ENCODE measurements around the gene RNF121. TPM values are rescaled to one million over a fixed set of nuclear protein-coding genes. Genes with fewer than 3 reads are reported as not detected.

Gene RNF121
- total RNA-seq, 2 donors from 2014 or later: 15.7 to 23.4 TPM

DNA sequence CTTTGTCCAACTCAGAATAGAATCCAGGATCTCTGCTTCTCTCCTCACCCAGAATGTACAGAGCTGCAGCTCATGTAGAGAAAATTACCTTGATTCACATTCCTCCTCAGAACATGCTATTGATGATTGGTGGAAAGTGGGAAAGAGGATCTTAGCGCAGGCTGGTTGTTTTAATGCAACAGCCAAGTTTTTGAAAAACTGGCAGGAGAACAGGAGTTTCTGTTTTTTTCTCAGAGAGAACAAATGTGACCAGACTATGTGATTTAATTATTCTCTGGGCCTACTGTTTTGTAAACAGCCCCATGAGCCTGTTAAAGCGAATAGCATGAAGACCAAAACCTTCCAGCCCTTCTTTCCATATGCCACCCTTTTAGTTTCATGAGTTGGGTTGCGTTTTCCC, 50.8 kb downstream of the RNF121 start:
- ATAC-seq (no peak), DNase-seq (no peak)
- no peaks in the 10 kb centered on the region for H3K27me3 Mint-ChIP-seq
- H3K36me3 Mint-ChIP-seq (ENCODE audit: low read depth): peaks cover 3% of the 10 kb centered on the region
- H3K9me3 ChIP-seq (ENCODE audit: control insufficient read depth, low read length, poor library complexity, severe bottlenecking): no peaks in the 10 kb centered on the region
- peaks cover 3% of the 10 kb centered on the region for H3K4me1 Mint-ChIP-seq
- no peak overlapping the region for H3K27ac Mint-ChIP-seq
- H3K4me3 Mint-ChIP-seq: no peak overlapping the region

DNA sequence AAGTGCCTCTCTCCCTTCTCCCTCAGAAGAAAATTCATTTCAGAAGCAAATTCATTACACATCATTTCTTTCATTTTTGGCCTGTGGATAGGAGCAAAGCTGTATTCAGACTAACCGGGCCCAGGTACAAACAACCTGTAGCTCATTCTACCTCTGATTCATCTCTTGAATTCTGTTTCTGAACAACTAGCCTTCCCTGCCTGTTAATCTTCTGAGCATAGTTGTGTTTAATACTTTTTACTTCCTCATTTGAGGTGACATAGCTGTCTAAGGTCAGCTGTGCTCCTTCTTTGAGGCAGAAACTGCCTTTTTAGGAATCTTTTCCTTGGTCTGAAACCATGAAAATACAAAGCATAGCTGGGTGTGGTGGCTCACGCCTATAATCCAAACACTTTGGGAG, 57.3 kb downstream of the RNF121 start:
- H3K4me3 Mint-ChIP-seq: no peak overlapping the region
- ATAC-seq (no peak), DNase-seq (no peak)
- H3K27ac Mint-ChIP-seq: peak overlapping the region; percentile 62
- peaks cover 4% of the 10 kb centered on the region for H3K36me3 Mint-ChIP-seq (ENCODE audit: low read depth)
- H3K4me1 Mint-ChIP-seq: peaks cover 5% of the 10 kb centered on the region
- H3K27me3 Mint-ChIP-seq: no peaks in the 10 kb centered on the region
- H3K9me3 ChIP-seq (ENCODE audit: control insufficient read depth, low read length, poor library complexity, severe bottlenecking): no peaks in the 10 kb centered on the region

DNA sequence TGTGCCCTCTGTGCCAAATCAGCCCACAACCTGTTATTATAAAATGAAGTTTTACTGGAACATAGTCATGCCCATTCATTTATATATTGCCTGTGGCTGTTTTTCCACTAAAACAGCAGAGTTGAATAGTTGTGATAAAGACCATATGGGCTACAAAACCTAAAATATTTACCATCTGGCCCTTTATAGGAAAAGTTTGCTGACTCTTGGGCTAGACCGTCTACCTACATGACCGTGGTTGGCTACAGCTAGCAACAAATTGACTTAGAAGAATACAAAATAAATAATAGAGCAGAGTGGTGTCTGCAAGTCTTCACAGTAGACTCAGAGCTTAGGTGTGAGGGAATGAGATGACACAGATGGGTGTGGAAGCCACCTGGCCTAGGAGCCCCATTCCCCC, 58.7 kb downstream of the RNF121 start:
- Mint-ChIP-seq H3K4me1 (peaks cover 5% of the 10 kb centered on the region), H3K4me3 (no peak overlapping the region), H3K27me3 (no peaks in the 10 kb centered on the region), H3K36me3 (ENCODE audit: low read depth) (peaks cover 4% of the 10 kb centered on the region), H3K27ac (no peak overlapping the region)
- H3K9me3 ChIP-seq (ENCODE audit: control insufficient read depth, low read length, poor library complexity, severe bottlenecking): no peaks in the 10 kb centered on the region
- ATAC-seq (no peak), DNase-seq (no peak)

DNA sequence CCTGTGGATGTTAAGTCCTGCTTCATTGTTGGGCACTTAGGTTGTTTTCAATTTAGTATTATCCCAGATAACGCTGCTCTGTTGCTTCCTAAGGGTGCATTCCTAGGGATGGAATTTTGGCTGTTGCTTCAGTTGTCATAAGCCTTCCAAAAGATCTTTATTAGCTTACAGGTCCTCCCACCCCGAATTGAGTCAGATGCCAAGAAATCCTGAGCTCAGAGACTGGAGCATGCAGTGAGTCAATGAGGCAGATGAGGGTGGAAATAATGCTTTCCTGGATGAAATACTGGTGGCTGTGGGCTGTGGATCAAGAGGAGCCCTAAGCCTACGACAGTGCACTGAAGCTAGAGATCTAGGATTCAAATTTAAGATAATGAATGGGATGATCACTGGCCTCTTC, 59.2 kb downstream of the RNF121 start:
- Mint-ChIP-seq H3K36me3 (ENCODE audit: low read depth) (peaks cover 4% of the 10 kb centered on the region), H3K4me3 (no peak overlapping the region), H3K4me1 (peaks cover 5% of the 10 kb centered on the region), H3K27me3 (no peaks in the 10 kb centered on the region), H3K27ac (no peak overlapping the region)
- no peak for ATAC-seq
- no peak for DNase-seq
- H3K9me3 ChIP-seq (ENCODE audit: control insufficient read depth, low read length, poor library complexity, severe bottlenecking): no peaks in the 10 kb centered on the region

DNA sequence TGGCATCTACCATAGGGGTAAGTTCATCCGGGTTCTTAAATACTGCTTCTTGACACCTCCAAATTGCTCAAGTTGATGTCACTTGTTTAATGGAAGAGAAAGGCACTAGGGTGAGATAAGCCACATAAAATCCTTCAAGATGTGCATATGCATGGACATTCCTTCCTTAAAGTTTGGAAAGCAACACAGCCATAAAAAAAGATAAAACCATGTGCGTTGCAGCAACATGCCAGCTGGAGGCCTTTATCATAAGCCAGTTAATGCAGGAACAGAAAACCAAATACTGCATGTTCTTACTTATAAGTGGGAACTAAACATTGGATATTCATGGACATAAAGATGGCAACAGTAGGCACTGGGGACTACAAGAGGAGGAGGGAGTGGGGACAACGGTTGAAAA, 61.9 kb downstream of the RNF121 start:
- H3K4me1 Mint-ChIP-seq: peaks cover 5% of the 10 kb centered on the region
- DNase-seq (no peak), ATAC-seq (no peak)
- no peaks in the 10 kb centered on the region for H3K9me3 ChIP-seq (ENCODE audit: control insufficient read depth, low read length, poor library complexity, severe bottlenecking)
- H3K27me3 Mint-ChIP-seq: no peaks in the 10 kb centered on the region
- H3K36me3 Mint-ChIP-seq (ENCODE audit: low read depth): peaks cover 4% of the 10 kb centered on the region
- H3K4me3 Mint-ChIP-seq: no peak overlapping the region
- H3K27ac Mint-ChIP-seq: no peak overlapping the region

DNA sequence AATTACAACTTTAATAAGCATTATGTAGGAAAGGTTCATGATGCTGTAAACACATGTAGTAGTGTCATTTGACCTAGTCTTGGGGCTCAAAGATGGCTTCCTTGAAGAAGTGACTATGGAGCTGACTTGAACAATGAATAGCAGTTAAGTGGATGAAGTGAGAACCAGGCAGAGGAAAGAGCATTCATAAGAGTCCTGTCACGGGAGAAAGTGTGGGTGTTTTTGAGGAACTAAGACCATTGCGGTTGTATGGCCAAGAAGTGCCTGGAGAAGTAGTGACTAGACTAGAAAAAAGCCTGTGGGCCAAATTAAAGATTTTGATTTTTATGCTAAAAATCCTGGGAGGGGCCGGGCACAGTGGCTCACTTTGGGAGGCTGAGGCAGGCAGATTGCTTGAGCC, 62.6 kb downstream of the RNF121 start:
- no peaks in the 10 kb centered on the region for H3K9me3 ChIP-seq (ENCODE audit: control insufficient read depth, low read length, poor library complexity, severe bottlenecking)
- H3K27me3 Mint-ChIP-seq: no peaks in the 10 kb centered on the region
- no peaks in the 10 kb centered on the region for H3K36me3 Mint-ChIP-seq (ENCODE audit: low read depth)
- ATAC-seq (peak; percentile 53), DNase-seq (no peak)
- H3K4me3 Mint-ChIP-seq: no peak overlapping the region
- H3K4me1 Mint-ChIP-seq: peaks cover 3% of the 10 kb centered on the region
- no peak overlapping the region for H3K27ac Mint-ChIP-seq

DNA sequence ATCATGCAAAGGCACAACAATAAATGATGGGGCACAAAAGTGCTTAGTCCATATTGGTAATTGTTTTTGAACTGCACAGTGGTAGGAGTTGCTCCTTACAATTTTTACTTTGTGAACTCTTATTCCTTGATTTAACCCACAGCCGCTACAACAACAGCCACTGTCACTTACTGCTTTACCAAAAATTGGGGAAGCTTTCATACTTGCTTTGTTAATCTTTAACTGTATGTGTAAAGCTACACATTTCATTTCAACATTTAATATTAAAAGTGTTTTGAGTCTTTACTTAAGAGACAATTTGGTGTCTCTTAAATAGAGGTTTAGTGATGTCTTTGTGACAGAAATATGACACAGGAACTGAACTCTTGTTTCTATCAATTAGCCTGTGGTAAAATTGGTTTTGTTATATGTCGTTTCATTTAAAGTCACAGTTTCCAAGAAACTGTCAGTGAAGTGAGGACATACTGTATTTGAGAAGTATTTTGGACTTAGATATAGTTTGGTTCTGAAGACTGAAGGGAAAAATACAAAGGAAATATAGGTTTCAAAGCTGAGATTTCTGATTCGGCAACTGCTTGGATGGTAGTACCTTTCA, 63.4 kb downstream of the RNF121 start:
- Mint-ChIP-seq H3K36me3 (ENCODE audit: low read depth) (no peaks in the 10 kb centered on the region), H3K27ac (no peak overlapping the region), H3K27me3 (no peaks in the 10 kb centered on the region), H3K4me1 (no peaks in the 10 kb centered on the region), H3K4me3 (no peak overlapping the region)
- DNase-seq (no peak), ATAC-seq (no peak)
- H3K9me3 ChIP-seq (ENCODE audit: control insufficient read depth, low read length, poor library complexity, severe bottlenecking): no peaks in the 10 kb centered on the region

DNA sequence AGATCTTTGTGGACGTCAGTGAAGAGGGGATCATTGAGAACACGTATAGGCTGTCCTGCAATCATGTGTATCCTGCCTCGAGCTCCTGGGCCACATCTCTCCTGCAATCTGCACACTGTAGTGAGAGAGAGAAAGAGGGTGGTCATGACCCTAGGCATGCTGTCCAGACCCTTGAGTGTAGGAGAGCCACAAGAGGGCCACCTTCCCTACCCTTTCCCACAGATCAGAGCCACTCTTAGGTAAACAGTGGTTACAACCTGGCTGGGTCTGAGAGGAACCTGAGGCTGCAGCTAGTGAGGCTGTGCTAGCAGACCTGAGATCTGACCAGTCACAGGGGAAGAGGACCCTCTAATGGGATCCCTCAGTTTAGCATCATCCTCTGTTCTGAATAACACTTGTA, 65.9 kb downstream of the RNF121 start:
- no peaks in the 10 kb centered on the region for H3K36me3 Mint-ChIP-seq (ENCODE audit: low read depth)
- H3K9me3 ChIP-seq (ENCODE audit: control insufficient read depth, low read length, poor library complexity, severe bottlenecking): no peaks in the 10 kb centered on the region
- peaks cover 17% of the 10 kb centered on the region for H3K4me1 Mint-ChIP-seq
- no peak overlapping the region for H3K27ac Mint-ChIP-seq
- no peak for DNase-seq
- H3K4me3 Mint-ChIP-seq: no peak overlapping the region
- ATAC-seq: no peak
- no peaks in the 10 kb centered on the region for H3K27me3 Mint-ChIP-seq

DNA sequence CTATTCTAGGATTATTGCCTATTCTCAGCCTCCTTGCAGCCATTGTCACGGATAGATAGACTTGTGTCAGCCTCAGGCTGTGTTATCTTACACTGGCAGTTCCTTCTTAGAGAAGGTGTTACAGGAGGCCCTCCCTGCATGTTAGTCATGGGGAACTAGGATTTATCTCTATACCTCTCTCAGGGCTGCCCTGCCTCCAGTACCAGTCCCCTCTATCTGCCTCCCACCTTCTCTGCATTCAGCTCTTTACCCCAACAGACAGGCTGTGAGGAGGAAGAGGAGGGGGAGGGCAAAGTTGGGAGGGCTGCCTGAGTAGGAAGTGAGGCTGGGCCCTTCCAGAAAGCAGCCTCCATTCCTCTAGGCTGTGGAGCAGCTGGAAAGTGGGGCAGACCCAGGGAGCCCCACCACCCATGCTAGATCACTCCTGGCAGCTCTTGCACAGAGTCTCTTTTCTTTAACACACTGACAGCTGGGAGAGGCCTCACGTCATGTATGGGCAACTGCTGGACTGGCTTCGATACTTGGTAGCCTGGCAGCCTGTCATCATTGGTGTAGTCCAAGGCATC, 67.0 kb downstream of the RNF121 start:
- ATAC-seq (no peak), DNase-seq (no peak)
- no peaks in the 10 kb centered on the region for H3K36me3 Mint-ChIP-seq (ENCODE audit: low read depth)
- H3K27ac Mint-ChIP-seq: peak overlapping the region; percentile 74
- no peaks in the 10 kb centered on the region for H3K27me3 Mint-ChIP-seq
- H3K9me3 ChIP-seq (ENCODE audit: control insufficient read depth, low read length, poor library complexity, severe bottlenecking): peaks cover 2% of the 10 kb centered on the region
- peaks cover 20% of the 10 kb centered on the region for H3K4me1 Mint-ChIP-seq
- H3K4me3 Mint-ChIP-seq: no peak overlapping the region

DNA sequence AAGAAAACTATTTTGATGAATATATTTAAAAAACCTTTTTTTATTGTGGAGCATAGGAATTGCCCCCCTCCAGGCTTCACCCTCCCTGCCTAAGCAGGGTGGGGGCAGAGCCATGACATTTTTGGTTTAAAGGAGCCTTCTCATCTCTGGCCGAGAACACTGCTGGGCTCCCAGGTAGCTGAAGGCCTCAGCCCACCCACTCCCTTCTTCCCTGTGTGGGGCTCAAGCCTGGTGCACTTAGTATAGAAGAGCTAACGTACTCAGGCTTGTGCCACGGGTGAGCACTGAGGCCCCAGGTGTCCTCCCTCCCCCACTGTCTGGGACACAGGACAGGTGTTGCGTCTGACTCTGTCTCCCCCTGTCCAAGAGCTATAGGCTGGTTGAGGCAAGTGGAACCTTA, 67.7 kb downstream of the RNF121 start:
- ATAC-seq (no peak), DNase-seq (no peak)
- peaks cover 2% of the 10 kb centered on the region for H3K9me3 ChIP-seq (ENCODE audit: control insufficient read depth, low read length, poor library complexity, severe bottlenecking)
- Mint-ChIP-seq H3K27me3 (no peaks in the 10 kb centered on the region), H3K36me3 (ENCODE audit: low read depth) (no peaks in the 10 kb centered on the region), H3K27ac (peak overlapping the region; percentile 74), H3K4me1 (peaks cover 20% of the 10 kb centered on the region), H3K4me3 (no peak overlapping the region)

DNA sequence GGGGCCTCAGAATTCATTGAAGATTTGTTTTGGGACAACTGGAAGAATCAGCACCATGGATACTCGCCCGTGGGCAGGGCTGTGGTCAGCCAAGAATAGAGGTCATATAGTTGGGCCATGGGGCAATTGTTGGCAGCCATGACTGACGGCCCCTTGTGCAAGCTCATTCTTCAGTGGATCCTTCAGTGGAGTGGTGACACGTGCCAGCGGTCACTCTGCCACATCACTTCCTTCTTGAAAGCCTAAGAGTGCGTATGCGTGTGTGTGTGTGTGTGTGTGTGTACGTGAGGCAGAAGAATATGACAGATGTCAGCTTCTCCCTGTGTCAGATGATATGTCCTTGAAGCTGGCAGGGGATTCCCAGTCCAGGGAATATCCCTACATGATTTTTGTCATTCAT, 68.1 kb downstream of the RNF121 start:
- DNase-seq (no peak), ATAC-seq (peak; percentile 33)
- no peaks in the 10 kb centered on the region for H3K27me3 Mint-ChIP-seq
- H3K4me1 Mint-ChIP-seq: peaks cover 24% of the 10 kb centered on the region
- peaks cover 2% of the 10 kb centered on the region for H3K36me3 Mint-ChIP-seq (ENCODE audit: low read depth)
- peak overlapping the region; percentile 74 for H3K27ac Mint-ChIP-seq
- H3K9me3 ChIP-seq (ENCODE audit: control insufficient read depth, low read length, poor library complexity, severe bottlenecking): peaks cover 2% of the 10 kb centered on the region
- H3K4me3 Mint-ChIP-seq: no peak overlapping the region

DNA sequence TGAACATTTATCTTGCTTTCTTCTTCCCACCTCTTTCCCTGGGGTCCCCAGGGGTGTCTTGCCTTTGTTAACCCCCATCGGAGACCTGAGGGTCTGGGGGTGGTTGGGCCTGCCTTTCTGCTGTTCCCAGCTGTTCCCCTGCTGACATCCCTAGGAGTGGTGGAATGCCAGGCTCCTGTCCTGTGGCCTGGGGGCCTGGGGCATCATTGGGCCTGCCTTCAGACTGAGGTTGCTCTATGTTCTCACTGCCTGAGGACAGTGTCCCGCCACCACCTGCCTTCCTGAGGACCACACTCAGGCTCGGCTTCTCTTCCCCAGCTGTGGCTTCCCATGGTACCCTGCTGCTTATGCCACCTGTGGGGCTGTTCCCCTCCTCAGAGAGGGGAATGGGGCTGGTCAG, 68.7 kb downstream of the RNF121 start:
- H3K27me3 Mint-ChIP-seq: no peaks in the 10 kb centered on the region
- peaks cover 8% of the 10 kb centered on the region for H3K36me3 Mint-ChIP-seq (ENCODE audit: low read depth)
- H3K4me3 Mint-ChIP-seq: no peak overlapping the region

DNA sequence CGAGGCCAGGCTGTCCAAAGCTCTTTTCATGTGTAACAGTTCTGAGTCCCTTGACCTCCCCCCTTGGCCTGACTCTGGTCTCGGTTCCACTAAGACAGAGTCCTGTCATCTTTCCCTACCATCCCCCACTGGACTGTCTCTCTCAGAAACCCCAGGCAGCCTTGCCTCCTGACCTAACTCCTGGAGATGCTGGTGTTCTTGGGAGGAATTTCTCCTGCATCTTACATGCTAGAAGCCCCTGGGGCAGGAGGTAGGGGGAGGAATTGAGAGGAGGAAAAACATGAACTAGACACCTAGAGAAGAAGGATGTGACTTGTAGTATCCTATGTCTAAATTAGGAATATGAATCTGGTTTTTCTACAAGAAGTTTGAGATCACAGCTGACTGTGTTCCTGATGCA, 69.2 kb downstream of the RNF121 start:
- H3K4me1 Mint-ChIP-seq: peaks cover 30% of the 10 kb centered on the region
- ATAC-seq (no peak), DNase-seq (no peak)
- H3K4me3 Mint-ChIP-seq: peak overlapping the region; percentile 96
- no peaks in the 10 kb centered on the region for H3K27me3 Mint-ChIP-seq
- peaks cover 8% of the 10 kb centered on the region for H3K36me3 Mint-ChIP-seq (ENCODE audit: low read depth)
- peak overlapping the region; percentile 99 for H3K27ac Mint-ChIP-seq
- H3K9me3 ChIP-seq (ENCODE audit: control insufficient read depth, low read length, poor library complexity, severe bottlenecking): peaks cover 2% of the 10 kb centered on the region

More for the DNA sequence above, 68.7 kb downstream of the RNF121 start:
- ATAC-seq (no peak), DNase-seq (no peak)
- Mint-ChIP-seq H3K27ac (no peak overlapping the region), H3K4me1 (peaks cover 30% of the 10 kb centered on the region)
- H3K9me3 ChIP-seq (ENCODE audit: control insufficient read depth, low read length, poor library complexity, severe bottlenecking): peaks cover 2% of the 10 kb centered on the region

DNA sequence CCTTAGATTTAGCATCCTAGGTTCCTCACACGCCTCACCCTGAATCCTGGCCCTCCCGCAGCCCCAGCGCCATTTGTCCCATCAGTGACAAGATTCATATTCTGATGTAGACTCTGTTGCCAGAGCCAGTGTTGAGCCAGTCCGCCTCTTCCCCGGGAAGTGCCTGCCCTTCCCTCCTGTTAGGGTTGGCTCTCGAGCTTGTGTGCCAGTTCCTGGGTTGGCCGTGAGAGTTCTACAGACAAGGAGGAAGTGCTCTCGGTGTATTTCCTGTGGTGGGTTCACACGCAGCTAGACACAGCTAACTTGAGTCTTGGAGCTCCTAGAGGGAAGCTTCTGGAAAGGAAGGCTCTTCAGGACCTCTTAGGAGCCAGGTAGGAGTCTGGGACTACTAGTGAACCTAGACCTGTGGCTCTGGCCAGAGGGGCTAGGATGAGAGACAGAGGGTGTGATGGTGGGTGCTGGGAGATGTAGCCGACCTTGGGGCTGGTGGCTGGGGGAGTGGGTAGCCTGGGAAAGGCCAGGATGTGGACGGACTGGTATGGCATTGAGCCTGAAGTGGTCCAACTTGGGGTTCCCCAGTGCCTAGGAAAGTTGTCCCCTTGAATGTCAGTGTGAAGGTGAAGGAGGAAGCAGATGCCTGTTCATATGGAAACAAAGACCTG, 69.9 kb downstream of the RNF121 start, which contains the start of gene IL18BP:
Gene IL18BP, plus strand, starts transcription at position 261 of the 662 bp plus-strand sequence. CDS start 1,076 bp downstream, outside the sequence.
- Mint-ChIP-seq H3K4me1 (peaks cover 30% of the 10 kb centered on the region), H3K27ac (peak within 1 kb of the TSS; percentile 99), H3K36me3 (ENCODE audit: low read depth) (peaks cover 8% of the 10 kb centered on the region), H3K27me3 (no peaks in the 10 kb centered on the region), H3K4me3 (peak within 1 kb of the TSS; percentile 96)
- DNase-seq (peak in 1 of 3 donors; percentile 20), ATAC-seq (peak; percentile 85)
- H3K9me3 ChIP-seq (ENCODE audit: control insufficient read depth, low read length, poor library complexity, severe bottlenecking): peaks cover 2% of the 10 kb centered on the region
